ENCODE results near the gene ARHGAP29.

GRCh38 chr1:94122201-94122970 is 115.0 kb downstream of the ARHGAP29 start:
- TF ChIP-seq CTCF (conservative IDR thresholded peaks at IDR 0.05) (no peak), ZFX (IDR thresholded peaks at IDR 0.05) (no peak)

Data from C4-2B (cell line).